Gastroesophageal sphincter (tissue), 4 donors: Measurements from ENCODE around the gene SCGB1A1. TPM values are rescaled to one million over a fixed set of nuclear protein-coding genes. Genes with fewer than 3 reads are reported as not detected.
A peak's percentile ranks its signal among the peaks of the same experiment; 100 is the strongest.

Source experiments
- ATAC-seq: fragments of 150-250 bp; one replicate; pipeline ENCODE4 v1.9.1; 2016; ENCODE audit warnings: mild to moderate bottlenecking, moderate library complexity
- H3K27ac ChIP-seq, 4 donors: fragments of 200-600 bp; sonication (generic) in 3 of 4; 1 replicate in 3 of 4; 2 replicates in 1 of 4; pipeline ENCODE4 v1.5.1; 2016 to 2019
- H3K27me3 ChIP-seq: fragments of 200-600 bp; sonication (generic); one replicate; pipeline ENCODE4 v1.5.1; 2019
- H3K36me3 ChIP-seq, 2 donors: fragments of 200-600 bp; sonication (generic); one replicate each; pipeline ENCODE4 v1.5.1; 2019; ENCODE audit warnings: control low read depth in 1 of 2
- H3K4me1 ChIP-seq, 3 donors: fragments of 200-600 bp; sonication (generic); 1 replicate in 2 of 3; 2 replicates in 1 of 3; pipeline ENCODE4 v1.5.1; 2016 to 2019; ENCODE audit warnings: control low read depth in 2 of 3
- H3K4me3 ChIP-seq, 2 donors: fragments of 200-600 bp; sonication (generic); one replicate each; pipeline ENCODE4 v1.5.1; 2019; ENCODE audit warnings: mild to moderate bottlenecking in 1 of 2, moderate library complexity in 1 of 2
- H3K9me3 ChIP-seq, 3 donors: fragments of 200-600 bp; sonication (generic); one replicate each; pipeline ENCODE4 v1.5.1; 2017 to 2019; ENCODE audit warnings: control low read depth in 2 of 3
- CTCF ChIP-seq, 4 experiments: fragments of 200-600 bp in 2 of 4; fragments of 450-650 bp in 2 of 4; sonication (generic) in 1 of 4; IDR thresholded peaks; one replicate each; pipeline ENCODE4 v1.5.1; 2017 to 2019; ENCODE audit warnings: antibody characterized with exemption in 4 of 4, mild to moderate bottlenecking in 2 of 4, moderate library complexity in 2 of 4
- EP300 ChIP-seq: sonication (generic); formaldehyde crosslinking; IDR thresholded peaks from one replicate; pipeline ENCODE4 v1.6.1; 2017; ENCODE audit warnings: antibody characterized with exemption, mild to moderate bottlenecking
- POLR2A ChIP-seq, 2 donors: fragments of 450-650 bp; IDR thresholded peaks; one replicate each; pipeline ENCODE4 v1.6.1; 2017; ENCODE audit warnings: antibody characterized with exemption in 2 of 2, mild to moderate bottlenecking in 2 of 2, moderate library complexity in 1 of 2
- POLR2AphosphoS5 ChIP-seq: sonication (generic); formaldehyde crosslinking; IDR thresholded peaks from one replicate; pipeline ENCODE4 v1.6.1; 2017; ENCODE audit warnings: antibody characterized with exemption
- WGBS, 2 donors: methylation state at CpG; one replicate each; pipeline ENCODE4 v1.1.5; 2018; ENCODE audit warnings: low coverage in 1 of 2; 5-methylcytosine and 5-hydroxymethylcytosine counted together
- total RNA-seq, 4 donors: library from RNA; depleted of rRNA; stranded (reverse); fragments of >200 nt; gene quantifications; one replicate each; pipeline ENCODE4 v1.1.0, GENCODE V29; 2016

Gene SCGB1A1
- total RNA-seq, 4 donors from 2014 or later: not detected

- peaks cover 12 to 69% (median 49%) of the 10 kb centered on the region in 3 donors for H3K4me1 ChIP-seq
- H3K36me3 ChIP-seq: no peaks in the 10 kb centered on the region
- no peaks in the 10 kb centered on the region for H3K27me3 ChIP-seq
- peak overlapping the region; percentile 14 to 85 (median 82) for H3K27ac ChIP-seq
- WGBS, 2 donors: 47 to 62% methylated on average over 2 to 5 of the region's 7 CpGs
- no peaks in the 10 kb centered on the region for H3K9me3 ChIP-seq
- no peak overlapping the region for H3K4me3 ChIP-seq
- no peak for TF ChIP-seq POLR2AphosphoS5
- TF ChIP-seq EP300: no peak
- no peak for TF ChIP-seq CTCF (IDR thresholded peaks at IDR 0.05)
- no peak for TF ChIP-seq POLR2A (IDR thresholded peaks at IDR 0.05)
- ATAC-seq: no peak
Observed at GRCh38 chr11:62401811-62402210, 17.0 kb upstream of the SCGB1A1 start.

DNA sequence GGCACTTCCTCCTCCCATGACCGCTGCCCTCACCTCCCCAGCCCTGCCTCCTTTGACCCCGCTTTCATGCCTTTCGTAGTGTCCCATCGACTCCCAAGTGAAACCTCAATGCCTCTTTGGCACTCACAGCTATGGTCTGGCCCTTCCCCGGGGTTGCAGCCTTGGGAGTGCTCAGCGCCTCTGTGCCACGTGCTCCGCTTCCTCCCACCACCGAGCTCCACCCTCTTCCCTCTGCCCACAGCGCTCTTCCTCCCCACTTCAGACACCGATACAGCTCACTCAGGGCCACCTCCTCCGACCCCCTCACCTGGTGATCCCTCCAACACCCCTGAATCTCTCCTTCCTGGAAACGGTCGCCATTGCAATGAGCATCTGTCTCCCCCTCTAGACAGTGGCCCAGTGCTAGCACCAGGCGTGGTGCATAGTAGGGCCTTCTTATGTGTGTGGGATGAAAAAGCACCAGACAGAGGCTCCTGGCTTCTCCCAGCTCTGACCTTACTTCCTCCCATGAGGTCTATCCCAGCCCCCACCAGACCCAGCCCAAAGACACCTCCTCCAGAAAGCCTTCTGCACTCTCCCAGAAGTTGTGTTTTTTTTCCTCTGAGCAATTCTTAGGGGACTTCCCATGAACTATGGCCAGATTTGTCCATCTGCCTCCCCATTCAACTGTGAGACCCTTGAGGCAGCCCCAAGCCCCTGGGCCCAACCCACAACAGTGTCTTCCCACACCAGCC, 16.4 kb upstream of the SCGB1A1 start:
- H3K36me3 ChIP-seq: no peaks in the 10 kb centered on the region
- H3K27ac ChIP-seq: peak overlapping the region; percentile 19 to 85 (median 82)
- TF ChIP-seq EP300: no peak
- TF ChIP-seq POLR2A (IDR thresholded peaks at IDR 0.05): no peak
- no peak for TF ChIP-seq CTCF (IDR thresholded peaks at IDR 0.05)
- no peak for TF ChIP-seq POLR2AphosphoS5
- H3K9me3 ChIP-seq: no peaks in the 10 kb centered on the region
- H3K4me3 ChIP-seq: no peak overlapping the region
- H3K4me1 ChIP-seq: peaks cover 12 to 63% (median 49%) of the 10 kb centered on the region in 3 donors
- H3K27me3 ChIP-seq: no peaks in the 10 kb centered on the region
- WGBS, 2 donors: 49 to 54% methylated on average over 10 to 12 of the region's 15 CpGs
- ATAC-seq: peak; percentile 57

DNA sequence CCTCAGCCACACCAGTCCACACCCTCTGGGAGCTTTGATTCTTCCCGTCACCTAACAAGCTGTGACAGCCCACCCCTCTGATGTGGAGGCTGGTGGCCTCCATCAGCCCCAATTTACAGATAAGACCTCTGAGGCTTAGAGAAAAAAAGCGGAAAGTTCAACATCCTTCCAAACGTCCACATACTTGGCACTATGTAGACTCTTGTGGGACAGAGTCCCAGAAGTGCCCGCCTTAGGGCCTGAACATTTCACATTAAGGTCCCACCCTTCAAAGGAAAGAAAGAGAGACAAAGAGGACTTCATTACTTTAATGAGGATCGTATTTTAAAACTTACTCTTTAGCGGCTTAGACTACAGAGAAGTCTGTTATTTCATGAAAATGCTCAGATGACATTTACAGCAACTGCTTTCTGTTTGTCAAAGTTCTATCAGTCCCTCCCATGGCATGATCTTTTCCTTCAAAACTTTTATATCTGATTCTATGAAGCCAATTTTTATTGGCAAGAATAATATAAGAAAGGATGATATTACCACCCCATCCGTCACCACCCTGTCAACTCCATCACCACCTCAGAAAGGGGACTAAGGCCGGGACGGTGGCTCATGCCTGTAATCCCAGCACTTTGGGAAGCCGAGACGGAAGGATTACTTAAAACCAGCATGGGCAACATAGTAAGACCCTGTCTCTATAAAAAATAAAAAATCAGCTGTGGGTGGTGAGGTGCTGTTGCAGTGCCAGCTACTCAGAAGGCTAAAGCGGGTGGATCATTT, 15.7 kb upstream of the SCGB1A1 start:
- Histone ChIP-seq H3K9me3 (no peaks in the 10 kb centered on the region), H3K27me3 (no peaks in the 10 kb centered on the region), H3K36me3 (no peaks in the 10 kb centered on the region), H3K4me3 (no peak overlapping the region), H3K27ac (peak overlapping the region; percentile 19 to 85 (median 82)), H3K4me1 (peaks cover 12 to 56% (median 46%) of the 10 kb centered on the region in 3 donors)
- TF ChIP-seq EP300: no peak
- no peak for TF ChIP-seq CTCF (IDR thresholded peaks at IDR 0.05)
- no peak for TF ChIP-seq POLR2AphosphoS5
- no peak for TF ChIP-seq POLR2A (IDR thresholded peaks at IDR 0.05)
- 35 to 41% methylated on average over 6 to 10 of the region's 12 CpGs for WGBS, 2 donors
- ATAC-seq: no peak

GRCh38 chr11:62404435-62404834, 14.4 kb upstream of the SCGB1A1 start:
- Histone ChIP-seq H3K27me3 (no peaks in the 10 kb centered on the region), H3K27ac (no peak overlapping the region), H3K4me3 (no peak overlapping the region), H3K4me1 (peaks cover 7 to 43% (median 33%) of the 10 kb centered on the region in 3 donors), H3K9me3 (no peaks in the 10 kb centered on the region), H3K36me3 (no peaks in the 10 kb centered on the region)
- ATAC-seq: no peak
- TF ChIP-seq CTCF (IDR thresholded peaks at IDR 0.05) (no peak), EP300 (no peak), POLR2A (IDR thresholded peaks at IDR 0.05) (no peak), POLR2AphosphoS5 (no peak)
- no CpG with 5 or more reads among the region's 6 CpGs for WGBS, 2 donors
